HepG2 (cell line): ENCODE data around the gene CCDC192.

Experiments used
- MEF2D ChIP-seq: sonication (generic); formaldehyde crosslinking; IDR thresholded peaks from 2 replicates; pipeline ENCODE4 v1.5.1; 2020; ENCODE audit warnings: mild to moderate bottlenecking, missing genetic modification reagents
- SP1 ChIP-seq, 2 experiments: fragments of 450-650 bp in 1 of 2; sonication (generic) in 1 of 2; formaldehyde crosslinking in 1 of 2; IDR thresholded peaks; 2 replicates each; pipeline versions ENCODE4 v1.4.0 to v1.6.1; 2016 to 2020; ENCODE audit warnings: missing genetic modification reagents in 1 of 2
- TGIF2 ChIP-seq: IDR thresholded peaks from 2 replicates; pipeline ENCODE4 v1.6.1; 2016; ENCODE audit warnings: control low read depth, missing compliant biosample characterization
- ZNF549 ChIP-seq: sonication (generic); formaldehyde crosslinking; IDR thresholded peaks from 2 replicates; pipeline ENCODE4 v1.5.0; 2020; ENCODE audit warnings: missing genetic modification reagents

DNA sequence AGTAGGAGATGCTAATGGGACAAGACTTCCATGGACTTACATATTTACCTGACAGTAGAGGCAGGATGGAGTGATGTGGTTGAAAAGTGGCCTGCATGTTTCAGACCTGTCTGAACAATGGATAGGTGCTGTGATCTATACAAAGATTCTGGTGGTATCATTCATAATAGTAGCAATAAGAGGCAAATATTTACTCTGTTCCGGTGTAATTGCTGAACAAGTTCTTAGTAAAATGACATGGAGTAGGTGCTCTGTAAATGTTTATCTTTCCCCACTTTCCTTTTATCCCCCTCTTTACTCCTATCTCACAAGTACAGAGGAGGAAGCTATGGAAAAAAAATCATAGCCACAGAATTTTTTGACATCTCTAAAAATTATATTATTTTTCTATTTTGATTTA is 221.4 kb downstream of the CCDC192 start:
- TF ChIP-seq SP1 (IDR thresholded peaks at IDR 0.05) (no peak), SP1 (CRISPR knock-in tag; IDR thresholded peaks at IDR 0.05) (no peak), TGIF2 (CRISPR knock-in tag) (no peak), ZNF549 (CRISPR knock-in tag) (no peak), MEF2D (no peak)
